ENCODE measurements around the gene FCHSD1. TPM values are rescaled to one million over a fixed set of nuclear protein-coding genes. Genes with fewer than 3 reads are reported as not detected.

Gene FCHSD1
- total and polyA plus RNA-seq, 4 donors: 12.2 to 23.2 (median 17.7) TPM

DNA sequence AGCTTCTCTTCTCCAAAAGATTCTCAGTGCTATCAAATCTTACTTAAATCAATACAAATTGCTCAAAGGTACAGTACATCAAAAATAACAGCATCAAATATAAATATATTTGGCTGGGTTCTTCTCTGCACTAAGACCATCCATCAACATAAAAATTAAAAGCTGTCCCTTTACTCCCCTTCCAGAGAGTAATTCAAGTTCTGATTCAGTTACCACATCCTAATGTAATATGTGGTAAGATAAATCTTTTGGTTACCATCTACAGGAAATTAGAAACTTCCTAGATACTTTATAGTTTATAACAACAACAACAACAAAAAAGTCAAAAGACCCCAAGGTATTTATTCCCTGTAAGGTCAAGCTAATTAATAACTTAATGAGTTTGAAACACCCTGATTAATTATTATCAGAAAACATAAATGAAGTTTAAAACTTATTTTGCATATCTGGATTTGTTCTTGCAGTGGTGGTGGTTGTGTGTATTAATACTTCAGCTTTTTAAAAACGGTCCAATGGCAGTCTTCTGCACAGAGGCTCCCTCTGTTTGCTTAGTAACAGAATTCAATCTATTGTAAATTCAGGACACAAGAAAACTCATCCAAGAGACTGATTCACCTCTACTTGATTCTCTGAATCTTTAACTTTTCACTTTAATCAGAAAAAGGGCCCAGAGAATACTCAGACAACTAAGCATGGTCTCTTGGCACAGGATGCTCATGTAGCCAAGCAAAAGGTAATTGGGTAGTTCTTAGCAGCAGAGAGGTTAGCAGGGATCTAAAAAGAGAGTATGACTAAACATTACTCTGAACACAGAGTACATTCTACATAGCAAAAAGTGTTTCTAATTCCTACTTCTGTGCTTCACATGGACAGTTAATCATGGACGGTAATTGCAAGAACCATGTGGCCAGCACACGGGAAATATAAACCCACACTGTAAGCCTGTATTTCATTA, 52.5 kb downstream of the FCHSD1 start:
- Histone ChIP-seq H3K27ac (ENCODE audit: low read depth in 1 of 2, low read length in 1 of 2) (peak overlapping the region in 1 of 2 donors; percentile 99), H3K4me3 (no peak overlapping the region), H3K9ac (ENCODE audit: insufficient read depth in 1 of 2, low read length in 2 of 2) (no peak overlapping the region), H3K4me1 (ENCODE audit: control insufficient read depth in 5 of 5, insufficient read depth in 5 of 5, low read length in 5 of 5) (peaks cover 0 to 35% (median 0%) of the 10 kb centered on the region in 5 donors), H3K36me3 (ENCODE audit: control insufficient read depth in 4 of 4, insufficient read depth in 4 of 4, low read length in 4 of 4) (no peaks in the 10 kb centered on the region), H3K27me3 (ENCODE audit: control insufficient read depth in 3 of 3, insufficient read depth in 3 of 3, low read length in 2 of 3) (no peaks in the 10 kb centered on the region), H3K9me3 (ENCODE audit: control insufficient read depth in 4 of 4, insufficient read depth in 3 of 4, low read length in 3 of 4) (no peaks in the 10 kb centered on the region)
- 36 to 55% methylated on average over 3 of the region's 3 CpGs for WGBS, 2 donors
- no peak for DNase-seq
- ATAC-seq (ENCODE audit: insufficient read depth, low FRiP score): no peak
- TF ChIP-seq, protein P1, sequence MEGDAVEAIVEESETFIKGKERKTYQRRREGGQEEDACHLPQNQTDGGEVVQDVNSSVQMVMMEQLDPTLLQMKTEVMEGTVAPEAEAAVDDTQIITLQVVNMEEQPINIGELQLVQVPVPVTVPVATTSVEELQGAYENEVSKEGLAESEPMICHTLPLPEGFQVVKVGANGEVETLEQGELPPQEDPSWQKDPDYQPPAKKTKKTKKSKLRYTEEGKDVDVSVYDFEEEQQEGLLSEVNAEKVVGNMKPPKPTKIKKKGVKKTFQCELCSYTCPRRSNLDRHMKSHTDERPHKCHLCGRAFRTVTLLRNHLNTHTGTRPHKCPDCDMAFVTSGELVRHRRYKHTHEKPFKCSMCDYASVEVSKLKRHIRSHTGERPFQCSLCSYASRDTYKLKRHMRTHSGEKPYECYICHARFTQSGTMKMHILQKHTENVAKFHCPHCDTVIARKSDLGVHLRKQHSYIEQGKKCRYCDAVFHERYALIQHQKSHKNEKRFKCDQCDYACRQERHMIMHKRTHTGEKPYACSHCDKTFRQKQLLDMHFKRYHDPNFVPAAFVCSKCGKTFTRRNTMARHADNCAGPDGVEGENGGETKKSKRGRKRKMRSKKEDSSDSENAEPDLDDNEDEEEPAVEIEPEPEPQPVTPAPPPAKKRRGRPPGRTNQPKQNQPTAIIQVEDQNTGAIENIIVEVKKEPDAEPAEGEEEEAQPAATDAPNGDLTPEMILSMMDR (IDR thresholded peaks at IDR 0.05; ENCODE audit: control extremely low read depth, extremely low read depth): no peak

DNA sequence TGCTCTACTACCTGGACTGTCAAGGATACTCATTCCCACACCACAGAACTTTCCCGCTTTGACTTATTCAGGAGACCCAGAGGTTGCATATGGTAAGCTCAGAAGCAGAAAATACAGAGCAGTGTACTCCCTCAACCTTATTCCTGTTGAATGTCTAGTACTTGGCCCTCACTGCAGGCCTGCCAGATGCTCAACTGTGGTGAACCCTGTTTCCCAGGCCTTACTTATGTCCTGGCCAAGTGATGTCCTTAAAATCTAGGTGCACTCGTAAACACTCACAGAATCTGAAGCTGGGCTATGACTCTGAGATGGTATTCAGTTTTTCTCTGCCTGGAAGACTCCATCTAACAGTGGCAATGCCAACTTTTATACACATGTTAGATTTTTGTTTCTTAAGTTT, 53.4 kb downstream of the FCHSD1 start:
- H3K27ac ChIP-seq (ENCODE audit: low read depth in 1 of 2, low read length in 1 of 2): peak overlapping the region; percentile 59 to 66
- no peaks in the 10 kb centered on the region for H3K27me3 ChIP-seq (ENCODE audit: control insufficient read depth in 3 of 3, insufficient read depth in 3 of 3, low read length in 2 of 3)
- H3K9me3 ChIP-seq (ENCODE audit: control insufficient read depth in 4 of 4, insufficient read depth in 3 of 4, low read length in 3 of 4): no peaks in the 10 kb centered on the region
- DNase-seq (no peak), ATAC-seq (ENCODE audit: insufficient read depth, low FRiP score) (no peak)
- WGBS, 2 donors: 95 to 98% methylated on average over 2 of the region's 2 CpGs
- no peak overlapping the region for H3K9ac ChIP-seq (ENCODE audit: insufficient read depth in 1 of 2, low read length in 2 of 2)
- peaks cover 0 to 30% (median 0%) of the 10 kb centered on the region in 5 donors for H3K4me1 ChIP-seq (ENCODE audit: control insufficient read depth in 5 of 5, insufficient read depth in 5 of 5, low read length in 5 of 5)
- TF ChIP-seq, protein P1 (IDR thresholded peaks at IDR 0.05; ENCODE audit: control extremely low read depth, extremely low read depth): no peak
- peaks cover 0 to 5% (median under 1%) of the 10 kb centered on the region in 4 donors for H3K36me3 ChIP-seq (ENCODE audit: control insufficient read depth in 4 of 4, insufficient read depth in 4 of 4, low read length in 4 of 4)
- H3K4me3 ChIP-seq: no peak overlapping the region

DNA sequence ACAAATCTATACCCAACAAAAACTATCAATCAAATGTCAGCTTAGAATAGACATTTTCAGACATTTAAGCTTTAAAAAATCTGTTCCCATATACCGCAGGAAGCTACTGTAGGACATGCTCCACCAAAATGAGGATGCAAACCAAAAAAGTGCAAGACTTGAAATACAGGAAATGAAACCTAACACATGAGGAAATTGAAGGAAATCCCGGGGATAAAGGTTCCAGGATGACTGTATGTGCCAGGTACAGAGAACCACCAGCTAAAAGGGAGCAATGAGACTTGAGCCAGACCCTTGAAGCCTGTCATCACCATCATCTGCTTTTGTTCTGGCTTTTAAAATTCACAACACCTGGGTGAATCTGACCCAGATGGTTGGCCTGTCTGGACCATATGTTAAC, 53.8 kb downstream of the FCHSD1 start:
- H3K4me1 ChIP-seq (ENCODE audit: control insufficient read depth in 5 of 5, insufficient read depth in 5 of 5, low read length in 5 of 5): peaks cover 0 to 29% (median 0%) of the 10 kb centered on the region in 5 donors
- H3K9me3 ChIP-seq (ENCODE audit: control insufficient read depth in 4 of 4, insufficient read depth in 3 of 4, low read length in 3 of 4): no peaks in the 10 kb centered on the region
- no peak overlapping the region for H3K4me3 ChIP-seq
- DNase-seq (no peak), ATAC-seq (ENCODE audit: insufficient read depth, low FRiP score) (no peak)
- WGBS, 2 donors: 38 to 60% methylated on average over 2 of the region's 2 CpGs
- peaks cover 0 to 5% (median under 1%) of the 10 kb centered on the region in 4 donors for H3K36me3 ChIP-seq (ENCODE audit: control insufficient read depth in 4 of 4, insufficient read depth in 4 of 4, low read length in 4 of 4)
- H3K27me3 ChIP-seq (ENCODE audit: control insufficient read depth in 3 of 3, insufficient read depth in 3 of 3, low read length in 2 of 3): no peaks in the 10 kb centered on the region
- H3K9ac ChIP-seq (ENCODE audit: insufficient read depth in 1 of 2, low read length in 2 of 2): no peak overlapping the region
- H3K27ac ChIP-seq (ENCODE audit: low read depth in 1 of 2, low read length in 1 of 2): peak overlapping the region in 1 of 2 donors; percentile 66
- TF ChIP-seq, protein P1 (IDR thresholded peaks at IDR 0.05; ENCODE audit: control extremely low read depth, extremely low read depth): no peak

Data from lung (tissue), 12 donors.